KOPT-K1 (cell line): ENCODE measurements around the gene KPTN.

ENCODE experiments used
- H3K27ac ChIP-seq: fragments of 200-600 bp; sonication (generic); 2 replicates; pipeline ENCODE4 v1.5.1; 2016; ENCODE audit warnings: antibody characterized with exemption, mild to moderate bottlenecking, low read depth, low read length; ENCODE audit not compliant: poor library complexity, severe bottlenecking
- H3K36me3 ChIP-seq: fragments of 200-600 bp; sonication (generic); 2 replicates; pipeline ENCODE4 v1.5.1; 2017; ENCODE audit warnings: antibody characterized with exemption, mild to moderate bottlenecking, low read length, moderate library complexity; ENCODE audit not compliant: insufficient read depth
- H3K9me3 ChIP-seq: fragments of 200-600 bp; sonication (generic); 2 replicates; pipeline ENCODE4 v1.5.1; 2017; ENCODE audit warnings: antibody characterized with exemption, low read length, mild to moderate bottlenecking; ENCODE audit not compliant: insufficient read depth, poor library complexity, severe bottlenecking

KPTN gene

DNA sequence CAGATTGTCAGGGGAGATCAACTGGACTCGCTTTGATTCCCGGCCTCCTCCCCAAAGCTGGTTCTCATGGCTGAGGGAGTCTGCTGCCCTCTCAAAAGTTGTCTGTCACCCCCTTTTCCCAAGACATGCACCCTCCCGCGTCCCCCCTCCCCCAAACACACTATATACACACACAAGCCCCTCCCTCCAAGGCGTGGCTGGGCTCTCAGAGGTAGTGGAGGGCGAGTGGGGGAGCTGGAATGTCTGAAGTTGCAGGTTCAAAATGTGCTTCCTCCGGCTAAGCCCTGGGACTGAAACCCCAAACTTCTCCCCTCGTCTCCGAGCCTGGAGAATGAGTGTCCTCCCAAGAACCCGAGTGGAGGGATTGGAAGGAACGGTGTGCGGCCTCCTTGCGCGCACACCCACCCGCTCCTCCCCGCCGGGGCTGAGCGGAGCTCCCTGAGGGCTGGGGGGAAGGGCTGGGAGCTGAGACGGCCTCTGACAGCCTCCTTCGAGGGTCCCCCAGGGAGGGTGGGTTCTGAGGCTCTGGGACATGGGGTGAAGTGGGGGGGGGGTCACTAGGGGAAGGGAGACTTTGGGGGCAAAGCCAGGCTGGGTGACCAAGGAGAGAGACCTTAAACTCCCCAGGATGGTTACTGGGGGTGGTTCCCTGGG, 54.8 kb downstream of the KPTN start:
- no peaks in the 10 kb centered on the region for H3K36me3 ChIP-seq
- H3K27ac ChIP-seq: no peak overlapping the region
- H3K9me3 ChIP-seq: no peaks in the 10 kb centered on the region

DNA sequence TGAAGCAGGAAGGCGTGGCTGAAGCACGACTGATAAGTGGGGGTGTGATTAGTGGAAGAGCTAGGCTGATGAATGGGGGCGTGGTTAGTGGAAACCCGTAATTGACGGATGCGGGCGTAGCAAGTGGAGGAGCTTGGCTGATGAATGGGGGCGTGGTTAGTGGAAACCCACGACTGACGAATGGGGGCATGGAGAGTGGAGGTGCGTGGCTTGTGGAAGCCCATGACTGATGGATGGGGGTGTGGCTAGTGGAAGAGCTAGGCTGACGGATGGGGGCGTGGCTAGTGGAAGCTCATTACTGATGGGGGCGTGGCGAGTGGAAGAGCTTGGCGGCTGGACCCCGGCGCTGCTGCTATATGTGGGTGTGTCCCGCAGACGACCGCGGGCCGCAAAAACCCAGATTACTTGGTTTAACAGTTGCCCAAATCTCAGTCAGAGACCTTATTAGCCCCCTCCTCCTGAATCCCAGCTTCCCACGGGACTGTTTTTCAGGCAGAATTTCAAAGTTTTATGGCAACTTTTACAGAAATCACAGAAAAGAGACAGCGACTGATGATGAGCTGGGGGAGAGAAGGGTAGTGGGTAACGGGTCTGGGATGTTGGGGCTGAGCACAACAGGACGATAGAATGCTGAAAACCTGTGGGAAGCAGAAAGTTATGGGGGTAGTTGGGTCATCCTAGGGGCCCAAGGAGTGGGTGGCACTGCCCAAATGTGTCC, 55.7 kb downstream of the KPTN start:
- H3K36me3 ChIP-seq: no peaks in the 10 kb centered on the region
- no peak overlapping the region for H3K27ac ChIP-seq

DNA sequence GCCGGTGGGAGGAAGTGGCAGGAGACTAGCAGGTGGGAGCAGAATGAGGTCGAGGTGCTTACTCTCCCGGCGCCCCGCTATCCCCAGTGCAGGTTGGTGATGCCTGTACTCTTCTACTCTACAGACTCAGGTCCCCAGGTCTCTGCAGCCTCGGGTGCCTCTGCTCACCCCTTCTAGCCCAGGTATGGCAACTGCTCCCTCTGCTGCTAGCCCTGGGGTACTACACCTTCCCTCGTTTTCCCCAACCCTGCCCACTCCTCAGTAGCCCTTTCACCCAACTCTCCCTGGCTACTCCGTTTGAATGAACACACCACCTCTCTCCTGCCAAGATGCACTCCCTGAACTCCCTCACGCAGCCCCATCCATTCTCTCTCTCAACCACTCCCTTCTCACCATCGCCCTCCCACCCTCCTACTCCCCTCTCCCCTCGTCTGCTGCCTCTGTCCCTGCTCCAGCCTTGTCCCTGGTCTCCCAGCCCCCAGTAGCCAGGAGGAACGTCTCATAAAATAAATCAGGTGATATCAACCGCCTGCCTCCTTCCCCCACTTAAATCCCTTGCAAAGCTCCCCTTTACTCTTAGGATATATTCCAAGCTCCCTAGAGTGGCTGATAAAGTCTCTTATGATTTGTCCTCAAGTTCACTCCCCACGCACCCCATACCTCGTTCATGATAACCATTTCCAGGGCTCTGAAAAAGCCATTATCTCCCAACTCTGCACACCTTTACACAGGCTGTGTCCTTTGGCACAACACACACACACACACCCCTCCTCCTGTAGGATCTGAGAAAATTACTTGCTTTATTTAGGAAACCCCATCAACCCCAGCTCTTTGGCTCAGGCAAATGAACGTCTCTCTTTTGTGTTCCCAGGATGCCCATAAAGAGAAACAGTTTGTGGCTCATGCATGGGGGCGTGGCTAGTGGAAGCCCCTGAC, 56.5 kb downstream of the KPTN start:
- Histone ChIP-seq H3K9me3 (no peaks in the 10 kb centered on the region), H3K36me3 (no peaks in the 10 kb centered on the region), H3K27ac (peak overlapping the region; percentile 19)

More for the DNA sequence above, 55.7 kb downstream of the KPTN start:
- H3K9me3 ChIP-seq: no peaks in the 10 kb centered on the region
